ENCODE results near the gene LRRC47.

LRRC47 gene

GRCh38 chr1:3740752-3741151 is 55.5 kb downstream of the LRRC47 start:
- H3K4me3 ChIP-seq (replicated peaks; ENCODE audit: low read depth, low read length) = no peak overlapping the region
- TF ChIP-seq, protein P1, sequence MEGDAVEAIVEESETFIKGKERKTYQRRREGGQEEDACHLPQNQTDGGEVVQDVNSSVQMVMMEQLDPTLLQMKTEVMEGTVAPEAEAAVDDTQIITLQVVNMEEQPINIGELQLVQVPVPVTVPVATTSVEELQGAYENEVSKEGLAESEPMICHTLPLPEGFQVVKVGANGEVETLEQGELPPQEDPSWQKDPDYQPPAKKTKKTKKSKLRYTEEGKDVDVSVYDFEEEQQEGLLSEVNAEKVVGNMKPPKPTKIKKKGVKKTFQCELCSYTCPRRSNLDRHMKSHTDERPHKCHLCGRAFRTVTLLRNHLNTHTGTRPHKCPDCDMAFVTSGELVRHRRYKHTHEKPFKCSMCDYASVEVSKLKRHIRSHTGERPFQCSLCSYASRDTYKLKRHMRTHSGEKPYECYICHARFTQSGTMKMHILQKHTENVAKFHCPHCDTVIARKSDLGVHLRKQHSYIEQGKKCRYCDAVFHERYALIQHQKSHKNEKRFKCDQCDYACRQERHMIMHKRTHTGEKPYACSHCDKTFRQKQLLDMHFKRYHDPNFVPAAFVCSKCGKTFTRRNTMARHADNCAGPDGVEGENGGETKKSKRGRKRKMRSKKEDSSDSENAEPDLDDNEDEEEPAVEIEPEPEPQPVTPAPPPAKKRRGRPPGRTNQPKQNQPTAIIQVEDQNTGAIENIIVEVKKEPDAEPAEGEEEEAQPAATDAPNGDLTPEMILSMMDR (IDR thresholded peaks at IDR 0.05; ENCODE audit: insufficient read depth, low read length, poor library complexity, severe bottlenecking) = no peak
- H3K36me3 ChIP-seq (ENCODE audit: control insufficient read depth, insufficient read depth, low read length) = peaks cover 9% of the 10 kb centered on the region
- DNase-seq (ENCODE audit: extremely low read depth, insufficient read length) = no peak
- H3K27me3 ChIP-seq (replicated peaks; ENCODE audit: control insufficient read depth, insufficient read depth, low read length) = no peaks in the 10 kb centered on the region

- TF ChIP-seq, protein P1 (IDR thresholded peaks at IDR 0.05; ENCODE audit: insufficient read depth, low read length, poor library complexity, severe bottlenecking) = no peak
- no peaks in the 10 kb centered on the region for H3K27me3 ChIP-seq (replicated peaks; ENCODE audit: control insufficient read depth, insufficient read depth, low read length)
- no peak for DNase-seq (ENCODE audit: extremely low read depth, insufficient read length)
- peaks cover 11% of the 10 kb centered on the region for H3K36me3 ChIP-seq (ENCODE audit: control insufficient read depth, insufficient read depth, low read length)
- no peak overlapping the region for H3K4me3 ChIP-seq (replicated peaks; ENCODE audit: low read depth, low read length)
Measured at GRCh38 chr1:3740042-3740441, 56.3 kb downstream of the LRRC47 start.

DNA sequence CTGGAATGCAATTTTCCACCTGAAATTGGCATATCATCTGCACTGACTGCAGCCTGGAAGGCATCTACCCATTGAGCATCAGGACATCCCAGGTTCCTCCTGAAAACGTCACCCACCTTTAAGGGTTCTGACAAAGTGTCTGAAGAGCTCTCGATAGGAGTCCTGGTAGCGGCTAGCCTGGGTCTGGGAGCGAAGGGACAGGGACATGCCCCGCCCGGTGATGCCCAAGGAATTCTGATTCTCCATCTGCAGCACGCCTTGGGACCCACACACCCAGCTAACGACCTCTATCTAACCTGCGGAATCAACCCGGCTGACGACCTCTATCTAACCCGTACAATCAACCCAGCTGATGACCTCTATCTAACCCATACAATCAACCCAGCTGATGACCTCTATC is 57.4 kb downstream of the LRRC47 start:
- no peak overlapping the region for H3K4me3 ChIP-seq (replicated peaks; ENCODE audit: low read depth, low read length)
- peaks cover 13% of the 10 kb centered on the region for H3K36me3 ChIP-seq (ENCODE audit: control insufficient read depth, insufficient read depth, low read length)
- no peaks in the 10 kb centered on the region for H3K27me3 ChIP-seq (replicated peaks; ENCODE audit: control insufficient read depth, insufficient read depth, low read length)
- TF ChIP-seq, protein P1 (IDR thresholded peaks at IDR 0.05; ENCODE audit: insufficient read depth, low read length, poor library complexity, severe bottlenecking) = no peak
- no peak for DNase-seq (ENCODE audit: extremely low read depth, insufficient read length)

GRCh38 chr1:3736708-3737107 is 59.6 kb downstream of the LRRC47 start:
- Histone ChIP-seq H3K27me3 (replicated peaks; ENCODE audit: control insufficient read depth, insufficient read depth, low read length) (no peaks in the 10 kb centered on the region), H3K36me3 (ENCODE audit: control insufficient read depth, insufficient read depth, low read length) (peaks cover 17% of the 10 kb centered on the region), H3K4me3 (replicated peaks; ENCODE audit: low read depth, low read length) (no peak overlapping the region)
- TF ChIP-seq, protein P1 (IDR thresholded peaks at IDR 0.05; ENCODE audit: insufficient read depth, low read length, poor library complexity, severe bottlenecking) = no peak
- DNase-seq (ENCODE audit: extremely low read depth, insufficient read length) = no peak

DNA sequence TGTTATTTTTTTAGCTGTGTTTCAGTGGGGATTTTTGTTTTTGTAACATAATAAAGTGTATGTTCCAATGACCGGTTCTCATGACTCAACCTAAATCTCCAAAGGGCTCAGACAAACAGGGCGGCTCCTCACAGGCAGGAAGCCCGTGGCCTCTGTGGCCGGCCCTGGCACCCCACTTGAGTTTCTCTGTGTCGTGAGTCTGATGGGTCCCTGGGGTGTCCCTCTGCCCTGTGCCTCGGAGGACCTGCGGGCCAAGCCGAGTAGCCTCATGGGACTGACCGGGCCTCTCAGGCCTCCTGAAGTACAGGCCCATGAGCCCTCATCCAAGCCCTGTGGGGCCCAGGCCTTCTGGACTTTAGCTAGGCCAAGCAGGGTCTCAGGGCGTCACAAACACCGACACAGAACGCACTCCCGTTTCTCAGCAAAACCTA is 60.2 kb downstream of the LRRC47 start:
- Histone ChIP-seq H3K27me3 (replicated peaks; ENCODE audit: control insufficient read depth, insufficient read depth, low read length) (no peaks in the 10 kb centered on the region), H3K4me3 (replicated peaks; ENCODE audit: low read depth, low read length) (no peak overlapping the region), H3K36me3 (ENCODE audit: control insufficient read depth, insufficient read depth, low read length) (peaks cover 17% of the 10 kb centered on the region)
- no peak for DNase-seq (ENCODE audit: extremely low read depth, insufficient read length)
- TF ChIP-seq, protein P1 (IDR thresholded peaks at IDR 0.05; ENCODE audit: insufficient read depth, low read length, poor library complexity, severe bottlenecking) = no peak

DNA sequence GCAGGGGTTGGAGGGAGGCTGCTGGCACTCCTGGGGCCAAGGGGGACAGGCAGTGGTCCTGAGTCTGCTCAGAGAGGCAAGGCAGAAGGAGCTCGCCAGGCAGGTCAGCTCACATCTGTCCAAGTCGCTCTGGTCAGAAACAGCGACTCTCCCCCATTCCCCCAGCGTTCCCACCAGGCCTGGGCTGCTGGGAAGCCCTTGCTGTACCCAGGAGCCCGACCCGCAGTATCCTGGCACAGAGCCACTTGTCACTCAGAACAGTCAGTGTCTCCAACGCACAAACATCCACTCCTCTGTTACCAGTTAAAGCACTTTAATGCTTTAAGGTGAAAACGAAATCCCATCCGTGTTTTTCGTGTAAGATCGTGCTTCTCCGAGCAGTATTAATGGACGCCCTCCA is 60.6 kb downstream of the LRRC47 start:
- no peaks in the 10 kb centered on the region for H3K27me3 ChIP-seq (replicated peaks; ENCODE audit: control insufficient read depth, insufficient read depth, low read length)
- H3K36me3 ChIP-seq (ENCODE audit: control insufficient read depth, insufficient read depth, low read length) = peaks cover 17% of the 10 kb centered on the region
- TF ChIP-seq, protein P1 (IDR thresholded peaks at IDR 0.05; ENCODE audit: insufficient read depth, low read length, poor library complexity, severe bottlenecking) = no peak
- H3K4me3 ChIP-seq (replicated peaks; ENCODE audit: low read depth, low read length) = no peak overlapping the region
- DNase-seq (ENCODE audit: extremely low read depth, insufficient read length) = no peak

Data from GM06990 (cell line).